GM23338 (cell line): ENCODE results near the gene TRAPPC12. TPM values are rescaled to one million over a fixed set of nuclear protein-coding genes. Genes with fewer than 3 reads are reported as not detected.

Source experiments
- ATAC-seq: fragments of 200-7000 bp; cut with Tn5 transposase; 3 replicates; pipeline ENCODE4 v1.9.1; 2020
- DNase-seq: peaks from one replicate; pipeline ENCODE4 v3.0.0-alpha.2; 2015; ENCODE audit warnings: low spot score
- H2AFZ ChIP-seq: fragments of 200-600 bp; sonication (generic); 2 replicates; pipeline ENCODE4 v1.8.0; 2016; ENCODE audit warnings: antibody characterized with exemption, mild to moderate bottlenecking, moderate library complexity
- H3F3A ChIP-seq: fragments of 200-600 bp; sonication (generic); replicated peaks from 2 replicates; pipeline ENCODE4 v1.8.0; 2017; ENCODE audit warnings: antibody characterized with exemption, mixed run types, low read depth
- H3K27ac ChIP-seq: fragments of 200-600 bp; sonication (generic); 2 replicates; pipeline ENCODE4 v1.6.1; 2016; ENCODE audit warnings: low read depth
- H3K27me3 ChIP-seq: fragments of 200-600 bp; sonication (generic); 2 replicates; pipeline ENCODE4 v1.8.0; 2016; ENCODE audit warnings: mild to moderate bottlenecking, mixed run types, moderate library complexity; ENCODE audit not compliant: insufficient read depth
- H3K36me3 ChIP-seq: fragments of 200-600 bp; sonication (generic); 2 replicates; pipeline ENCODE4 v1.8.0; 2016; ENCODE audit warnings: mild to moderate bottlenecking; ENCODE audit not compliant: insufficient read depth
- H3K4me1 ChIP-seq: fragments of 200-600 bp; sonication (generic); 2 replicates; pipeline ENCODE4 v1.8.0; 2016; ENCODE audit warnings: mild to moderate bottlenecking, moderate library complexity; ENCODE audit not compliant: insufficient read depth
- H3K4me2 ChIP-seq: fragments of 200-600 bp; sonication (generic); 2 replicates; pipeline ENCODE4 v1.7.1; 2017; ENCODE audit warnings: mixed run types
- H3K4me3 ChIP-seq: fragments of 200-600 bp; sonication (generic); 2 replicates; pipeline ENCODE4 v1.6.1; 2016; ENCODE audit warnings: mixed run types
- H3K79me2 ChIP-seq: fragments of 200-600 bp; sonication (generic); replicated peaks from 2 replicates; pipeline ENCODE4 v1.8.0; 2017; ENCODE audit warnings: mild to moderate bottlenecking; ENCODE audit not compliant: insufficient read depth
- H3K9me2 ChIP-seq: fragments of 200-600 bp; sonication (generic); 2 replicates; pipeline ENCODE4 v1.8.0; 2017; ENCODE audit not compliant: insufficient read depth
- H4K20me1 ChIP-seq: fragments of 200-600 bp; sonication (generic); replicated peaks from 2 replicates; pipeline ENCODE4 v1.8.0; 2017; ENCODE audit warnings: mild to moderate bottlenecking; ENCODE audit not compliant: insufficient read depth
- H3K27ac Mint-ChIP-seq: 2 replicates; pipeline ENCODE4 v1.8.0; 2020; ENCODE audit warnings: inconsistent platforms, mild to moderate bottlenecking, moderate library complexity, mixed read lengths
- H3K27me3 Mint-ChIP-seq: 3 replicates; pipeline ENCODE4 v1.8.0; 2022; ENCODE audit warnings: low read depth, mild to moderate bottlenecking, moderate library complexity, mixed read lengths, inconsistent platforms; ENCODE audit not compliant: insufficient read depth, poor library complexity
- H3K36me3 Mint-ChIP-seq: 3 replicates; pipeline ENCODE4 v1.8.0; 2021; ENCODE audit warnings: low read depth, mild to moderate bottlenecking, inconsistent platforms, moderate library complexity, mixed read lengths
- H3K4me1 Mint-ChIP-seq: 3 replicates; pipeline ENCODE4 v1.8.0; 2020; ENCODE audit warnings: mild to moderate bottlenecking, inconsistent platforms, mixed read lengths
- H3K4me3 Mint-ChIP-seq: 3 replicates; pipeline ENCODE4 v1.8.0; 2021; ENCODE audit warnings: moderate library complexity, mild to moderate bottlenecking, inconsistent platforms, mixed read lengths
- H3K9me3 Mint-ChIP-seq: 3 replicates; pipeline ENCODE4 v1.8.0; 2020; ENCODE audit warnings: moderate library complexity, mild to moderate bottlenecking, inconsistent platforms, mixed read lengths
- CREB1 ChIP-seq: fragments of 250-450 bp; sonication (Bioruptor Pico); IDR thresholded peaks from 2 replicates; pipeline ENCODE4 v1.5.0; 2020; ENCODE audit warnings: low read depth, mild to moderate bottlenecking, moderate library complexity
- CTCF ChIP-seq, 2 experiments: fragments of 200-600 bp in 1 of 2; sonication (generic) in 1 of 2; conservative IDR thresholded peaks; 2 replicates each; pipeline versions ENCODE4 v1.5.1 to v1.6.1; 2016 to 2017; ENCODE audit warnings: antibody characterized with exemption in 2 of 2, low read depth in 2 of 2, mild to moderate bottlenecking in 2 of 2, moderate library complexity in 1 of 2
- ETS1 ChIP-seq: IDR thresholded peaks from 2 replicates; pipeline ENCODE4 v1.6.1; 2016; ENCODE audit warnings: antibody characterized with exemption
- EZH2 ChIP-seq: fragments of 200-600 bp; sonication (generic); IDR thresholded peaks from one replicate; pipeline ENCODE4 v1.8.0; 2017; ENCODE audit warnings: antibody characterized with exemption, mild to moderate bottlenecking, low read depth; ENCODE audit not compliant: unreplicated experiment
- JUNB ChIP-seq: IDR thresholded peaks from one replicate; pipeline ENCODE4 v1.6.1; 2016; ENCODE audit warnings: antibody characterized with exemption; ENCODE audit not compliant: unreplicated experiment
- POLR2AphosphoS5 ChIP-seq: IDR thresholded peaks from 2 replicates; pipeline ENCODE4 v1.6.1; 2016; ENCODE audit warnings: antibody characterized with exemption, low read depth
- REST ChIP-seq: IDR thresholded peaks from one replicate; pipeline ENCODE4 v1.6.1; 2018; ENCODE audit warnings: antibody characterized with exemption; ENCODE audit not compliant: unreplicated experiment
- STAT1 ChIP-seq: IDR thresholded peaks from one replicate; pipeline ENCODE4 v1.6.1; 2016; ENCODE audit warnings: antibody characterized with exemption; ENCODE audit not compliant: unreplicated experiment
- ZNF114 ChIP-seq: fragments of 250-450 bp; sonication (Bioruptor Pico); IDR thresholded peaks from 2 replicates; pipeline ENCODE4 v1.5.0; 2020; ENCODE audit warnings: mild to moderate bottlenecking, moderate library complexity
- ZNF462 ChIP-seq: fragments of 250-450 bp; sonication (Bioruptor Pico); IDR thresholded peaks from 2 replicates; pipeline ENCODE4 v1.5.0; 2020; ENCODE audit warnings: mild to moderate bottlenecking, moderate library complexity
- polyA plus RNA-seq: library from polyadenylated mRNA; unstranded; fragments of >200 nt; fragmentation: Nextera tagmentation; extraction: Ambion mirVana; gene quantifications from 2 replicates; pipeline ENCODE4 v1.2.1, GENCODE V29; 2016
- total RNA-seq: library from RNA; depleted of rRNA; stranded (reverse); fragments of >200 nt; shearing (Covaris generic); gene quantifications from 2 replicates; pipeline ENCODE4 v1.2.3, GENCODE V29; 2014

Gene TRAPPC12
- total and polyA plus RNA-seq, 2 experiments from 2014 or later = 48.9 to 57.7 TPM

- H3K4me3 ChIP-seq = no peak overlapping the region
- no peak for DNase-seq
Measured at GRCh38 chr2:3340144-3340543, 39.4 kb upstream of the TRAPPC12 start.

More at GRCh38 chr2:3340144-3340543, 39.4 kb upstream of the TRAPPC12 start:
- Histone ChIP-seq H3F3A (no peaks in the 10 kb centered on the region), H2AFZ (no peak overlapping the region), H3K9me2 (no peaks in the 10 kb centered on the region), H3K4me1 (no peaks in the 10 kb centered on the region), H3K27me3 (no peaks in the 10 kb centered on the region), H4K20me1 (no peaks in the 10 kb centered on the region), H3K4me2 (no peak overlapping the region), H3K36me3 (no peaks in the 10 kb centered on the region), H3K27ac (no peak overlapping the region), H3K79me2 (no peaks in the 10 kb centered on the region)
- peaks cover 20% of the 10 kb centered on the region for H3K36me3 Mint-ChIP-seq
- no peak overlapping the region for H3K4me3 Mint-ChIP-seq
- no peak overlapping the region for H3K27ac Mint-ChIP-seq
- H3K4me1 Mint-ChIP-seq = no peaks in the 10 kb centered on the region
- peaks cover 3% of the 10 kb centered on the region for H3K27me3 Mint-ChIP-seq
- TF ChIP-seq REST (no peak), EZH2 (no peak), ZNF462 (CRISPR knock-in tag) (no peak), JUNB (no peak), CREB1 (no peak), CTCF (conservative IDR thresholded peaks at IDR 0.05; ENCODE audit: low read depth in 2 of 2) (no peak), POLR2AphosphoS5 (no peak), ZNF114 (CRISPR knock-in tag) (no peak), ETS1 (no peak), STAT1 (no peak)
- no peak for ATAC-seq
- no peaks in the 10 kb centered on the region; the same call in 2 of the 3 replicates for H3K9me3 Mint-ChIP-seq
